ENCODE measurements around the gene APOBEC3F.
"Not testable (repeated sequence)": the region's sequence is repeated elsewhere in the genome, so short reads cannot be mapped to it uniquely, and the experiment has no call there.

GRCh38 chr22:39013561-39013941 lies 27.1 kb upstream of the APOBEC3F start:
- TF ChIP-seq POLR2AphosphoS5, CTCF, EP300, POLR2A (IDR thresholded peaks at IDR 0.05): not testable (repeated sequence)

All from stomach (tissue), 4 donors.